Measurements from ENCODE around the gene AHNAK2.

- TF ChIP-seq, protein P1, sequence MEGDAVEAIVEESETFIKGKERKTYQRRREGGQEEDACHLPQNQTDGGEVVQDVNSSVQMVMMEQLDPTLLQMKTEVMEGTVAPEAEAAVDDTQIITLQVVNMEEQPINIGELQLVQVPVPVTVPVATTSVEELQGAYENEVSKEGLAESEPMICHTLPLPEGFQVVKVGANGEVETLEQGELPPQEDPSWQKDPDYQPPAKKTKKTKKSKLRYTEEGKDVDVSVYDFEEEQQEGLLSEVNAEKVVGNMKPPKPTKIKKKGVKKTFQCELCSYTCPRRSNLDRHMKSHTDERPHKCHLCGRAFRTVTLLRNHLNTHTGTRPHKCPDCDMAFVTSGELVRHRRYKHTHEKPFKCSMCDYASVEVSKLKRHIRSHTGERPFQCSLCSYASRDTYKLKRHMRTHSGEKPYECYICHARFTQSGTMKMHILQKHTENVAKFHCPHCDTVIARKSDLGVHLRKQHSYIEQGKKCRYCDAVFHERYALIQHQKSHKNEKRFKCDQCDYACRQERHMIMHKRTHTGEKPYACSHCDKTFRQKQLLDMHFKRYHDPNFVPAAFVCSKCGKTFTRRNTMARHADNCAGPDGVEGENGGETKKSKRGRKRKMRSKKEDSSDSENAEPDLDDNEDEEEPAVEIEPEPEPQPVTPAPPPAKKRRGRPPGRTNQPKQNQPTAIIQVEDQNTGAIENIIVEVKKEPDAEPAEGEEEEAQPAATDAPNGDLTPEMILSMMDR (conservative IDR thresholded peaks at IDR 0.05) = no peak
- no peak for TF ChIP-seq EZH2 (IDR thresholded peaks at IDR 0.05; ENCODE audit: low read depth)
Observed at GRCh38 chr14:104893435-104894207, 84.6 kb downstream of the AHNAK2 start.
